OCI-LY7 (cell line): ENCODE data around the gene SMIM24. TPM values are rescaled to one million over a fixed set of nuclear protein-coding genes. Genes with fewer than 3 reads are reported as not detected.

ENCODE experiments used
- BruUV-seq: library from RNA; stranded (reverse); fragments of 400-500 nt; replicated peaks from 2 replicates; lab custom pipeline; 2021; lab: Mats Ljungman, UMichigan
- CTCF ChIA-PET: fragments of 300-600 bp; sonication (Branson Sonifier 250); formaldehyde crosslinking; loops from one replicate; lab custom pipeline; 2022; ENCODE audit warnings: antibody characterized with exemption; ENCODE audit not compliant: unreplicated experiment; lab: Charles Lee
- POLR2A ChIA-PET: fragments of 300-600 bp; sonication (Branson Sonifier 250); formaldehyde crosslinking; loops from one replicate; lab custom pipeline; 2022; ENCODE audit warnings: antibody characterized with exemption; lab: Charles Lee
- DNase-seq: peaks from one replicate; pipeline ENCODE4 v3.0.0-alpha.2; 2015; ENCODE audit warnings: low spot score
- H2AFZ ChIP-seq: fragments of 200-600 bp; sonication (generic), shearing (Covaris generic); 2 replicates; pipeline ENCODE4 v1.6.1; 2014; ENCODE audit warnings: mild to moderate bottlenecking, antibody characterized with exemption, low read length, moderate library complexity
- H3K27ac ChIP-seq: fragments of 200-600 bp; sonication (generic); 2 replicates; pipeline ENCODE4 v1.5.1; 2014; ENCODE audit warnings: mixed run types, low read depth, mild to moderate bottlenecking, moderate library complexity, low read length, inconsistent platforms; ENCODE audit not compliant: poor library complexity, severe bottlenecking
- H3K36me3 ChIP-seq: fragments of 200-600 bp; sonication (generic); 2 replicates; pipeline ENCODE4 v1.6.1; 2014; ENCODE audit warnings: mild to moderate bottlenecking, antibody characterized with exemption, low read length, moderate library complexity, mixed read lengths; ENCODE audit not compliant: insufficient read depth
- H3K4me1 ChIP-seq: fragments of 200-600 bp; sonication (generic); 2 replicates; pipeline ENCODE4 v1.5.1; 2014; ENCODE audit warnings: mild to moderate bottlenecking, low read length; ENCODE audit not compliant: insufficient read depth, poor library complexity, severe bottlenecking
- H3K4me2 ChIP-seq: fragments of 200-600 bp; sonication (generic); 2 replicates; pipeline ENCODE4 v1.6.1; 2014; ENCODE audit warnings: mild to moderate bottlenecking, low read length
- H3K4me3 ChIP-seq: fragments of 200-600 bp; sonication (generic); 2 replicates; pipeline ENCODE4 v1.5.1; 2014; ENCODE audit warnings: mild to moderate bottlenecking, low read depth, low read length; ENCODE audit not compliant: poor library complexity, severe bottlenecking
- H3K79me2 ChIP-seq: fragments of 200-600 bp; sonication (generic); 2 replicates; pipeline ENCODE4 v1.6.1; 2016; ENCODE audit warnings: low read depth, mild to moderate bottlenecking, low read length, moderate library complexity, mixed read lengths; ENCODE audit not compliant: insufficient read depth
- H3K9me2 ChIP-seq: fragments of 200-600 bp; sonication (generic); 2 replicates; pipeline ENCODE4 v1.6.1; 2016; ENCODE audit warnings: mild to moderate bottlenecking, low read length, mixed read lengths; ENCODE audit not compliant: insufficient read depth
- H3K9me3 ChIP-seq: fragments of 200-600 bp; sonication (generic); 2 replicates; pipeline ENCODE4 v1.6.1; 2014; ENCODE audit warnings: mild to moderate bottlenecking, mixed run types, low read length, mixed read lengths
- H4K20me1 ChIP-seq: fragments of 200-600 bp; sonication (generic); 2 replicates; pipeline ENCODE4 v1.6.1; 2014; ENCODE audit warnings: mild to moderate bottlenecking, antibody characterized with exemption, low read length, moderate library complexity, mixed read lengths; ENCODE audit not compliant: insufficient read depth
- EZH2phosphoT487 ChIP-seq: fragments of 200-600 bp; sonication (generic); IDR thresholded peaks from 2 replicates; pipeline ENCODE4 v1.6.1; 2018; ENCODE audit warnings: low read depth, borderline replicate concordance, mild to moderate bottlenecking, mixed run types, antibody characterized with exemption, low read length, moderate library complexity, mixed read lengths
- intact Hi-C: fragments of 100-400 bp; cut with micrococcal nuclease; formaldehyde crosslinking; loops from one replicate; pipeline ENCODE4 v1.10.0; 2022; ENCODE audit not compliant: unreplicated experiment
- total RNA-seq, 2 experiments: library from RNA; depleted of rRNA in 1 of 2; stranded (reverse); fragments of >200 nt in 1 of 2; shearing (Covaris generic) in 1 of 2; gene quantifications; 2 replicates each; pipeline ENCODE4 v1.2.3, GENCODE V29; 2014 to 2022
- TF ChIP-seq, protein P1 (sequence below): fragments of 200-600 bp; sonication (generic); conservative IDR thresholded peaks from 2 replicates; pipeline ENCODE4 v1.5.1; 2014; ENCODE audit warnings: mild to moderate bottlenecking, antibody characterized with exemption, low read length, moderate library complexity, mixed read lengths

The SMIM24 gene
- total RNA-seq, 2 experiments from 2014 or later = 6.8 to 9.9 TPM

GRCh38 chr19:3463714-3464586 lies 16.4 kb downstream of the SMIM24 start:
- TF ChIP-seq EZH2phosphoT487 = no peak
- TF ChIP-seq, protein P1, sequence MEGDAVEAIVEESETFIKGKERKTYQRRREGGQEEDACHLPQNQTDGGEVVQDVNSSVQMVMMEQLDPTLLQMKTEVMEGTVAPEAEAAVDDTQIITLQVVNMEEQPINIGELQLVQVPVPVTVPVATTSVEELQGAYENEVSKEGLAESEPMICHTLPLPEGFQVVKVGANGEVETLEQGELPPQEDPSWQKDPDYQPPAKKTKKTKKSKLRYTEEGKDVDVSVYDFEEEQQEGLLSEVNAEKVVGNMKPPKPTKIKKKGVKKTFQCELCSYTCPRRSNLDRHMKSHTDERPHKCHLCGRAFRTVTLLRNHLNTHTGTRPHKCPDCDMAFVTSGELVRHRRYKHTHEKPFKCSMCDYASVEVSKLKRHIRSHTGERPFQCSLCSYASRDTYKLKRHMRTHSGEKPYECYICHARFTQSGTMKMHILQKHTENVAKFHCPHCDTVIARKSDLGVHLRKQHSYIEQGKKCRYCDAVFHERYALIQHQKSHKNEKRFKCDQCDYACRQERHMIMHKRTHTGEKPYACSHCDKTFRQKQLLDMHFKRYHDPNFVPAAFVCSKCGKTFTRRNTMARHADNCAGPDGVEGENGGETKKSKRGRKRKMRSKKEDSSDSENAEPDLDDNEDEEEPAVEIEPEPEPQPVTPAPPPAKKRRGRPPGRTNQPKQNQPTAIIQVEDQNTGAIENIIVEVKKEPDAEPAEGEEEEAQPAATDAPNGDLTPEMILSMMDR = no peak
- POLR2A ChIA-PET = no interaction called here

DNA sequence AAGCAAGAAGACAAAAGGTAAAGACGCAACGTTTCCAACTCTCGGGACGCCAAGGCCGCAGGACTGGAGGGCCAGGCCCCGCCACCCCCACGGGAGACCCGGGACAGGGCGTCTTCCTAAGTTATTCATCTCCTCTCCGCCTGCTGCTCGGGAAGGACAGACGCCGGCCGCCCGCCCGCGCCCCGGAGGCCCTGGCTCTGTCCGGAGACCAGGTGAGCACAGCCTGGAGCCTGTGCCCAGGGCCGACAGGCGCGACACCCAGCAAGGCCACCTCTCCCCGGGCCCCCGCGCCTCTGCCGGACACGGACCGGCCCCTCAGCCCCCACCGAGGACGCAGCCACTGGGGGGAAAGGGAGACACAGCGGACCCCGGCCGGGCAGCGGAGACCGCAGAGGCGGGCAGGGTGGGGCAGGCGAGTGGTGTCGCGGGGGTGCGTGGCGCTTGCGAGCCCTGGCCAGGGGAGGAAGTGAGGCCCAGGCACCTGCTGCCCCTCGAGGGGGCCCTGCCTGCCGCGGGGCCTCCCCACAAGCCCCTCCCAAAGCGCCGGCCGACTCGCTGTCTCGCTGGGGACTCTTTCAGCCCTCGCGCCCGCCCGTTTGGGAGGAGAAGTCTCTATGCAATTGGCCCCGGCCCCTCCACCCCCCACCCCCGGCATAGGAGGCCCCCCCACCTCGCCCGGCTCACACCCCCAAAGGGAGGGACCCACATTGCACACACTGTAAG lies 17.2 kb downstream of the SMIM24 start:
- Histone ChIP-seq H3K9me2 (no peaks in the 10 kb centered on the region), H3K4me3 (no peak overlapping the region), H3K4me1 (no peaks in the 10 kb centered on the region), H4K20me1 (no peaks in the 10 kb centered on the region), H3K79me2 (no peaks in the 10 kb centered on the region), H3K36me3 (no peaks in the 10 kb centered on the region), H3K4me2 (no peak overlapping the region), H2AFZ (no peak overlapping the region), H3K27ac (no peak overlapping the region), H3K9me3 (no peaks in the 10 kb centered on the region)
- TF ChIP-seq, protein P1 = no peak
- no peak for TF ChIP-seq EZH2phosphoT487
- CTCF ChIA-PET = no interaction called here
- POLR2A ChIA-PET = no interaction called here
- DNase-seq = no peak
- intact Hi-C loops = no loop called here
- no TSS peak for BruUV-seq

More at GRCh38 chr19:3463714-3464586, 16.4 kb downstream of the SMIM24 start:
- no peaks in the 10 kb centered on the region for H3K4me1 ChIP-seq
- no peaks in the 10 kb centered on the region for H4K20me1 ChIP-seq
- H3K36me3 ChIP-seq = no peaks in the 10 kb centered on the region
- no peak for DNase-seq
- no peaks in the 10 kb centered on the region for H3K9me3 ChIP-seq
- no TSS peak for BruUV-seq
- H2AFZ ChIP-seq = no peak overlapping the region
- H3K4me2 ChIP-seq = no peak overlapping the region
- H3K79me2 ChIP-seq = no peaks in the 10 kb centered on the region
- H3K27ac ChIP-seq = no peak overlapping the region
- no peaks in the 10 kb centered on the region for H3K9me2 ChIP-seq
- CTCF ChIA-PET = no interaction called here
- intact Hi-C loops = no loop called here
- no peak overlapping the region for H3K4me3 ChIP-seq
